Activated CD4-positive, alpha-beta T cell treated with anti-CD3 and anti-CD28 coated beads, Interleukin-2, amount 50 U/mL, for 16 hours (primary cell): ENCODE results near the gene PARD3.
"Not testable (repeated sequence)": the region's sequence is repeated elsewhere in the genome, so short reads cannot be mapped to it uniquely, and the experiment has no call there.

Experiments used
- DNase-seq: peaks from one replicate; pipeline ENCODE4 v3.0.0-alpha.2; 2020

PARD3 gene

GRCh38 chr10:34358729-34359434 is 456.2 kb downstream of the PARD3 start:
- DNase-seq, result no peak

- DNase-seq, result no peak
Measured at GRCh38 chr10:34356463-34356862, 458.6 kb downstream of the PARD3 start.

GRCh38 chr10:34353530-34353929 is 461.6 kb downstream of the PARD3 start:
- DNase-seq, result not testable (repeated sequence)

- not testable (repeated sequence) for DNase-seq
Measured at GRCh38 chr10:34352599-34353204, 462.4 kb downstream of the PARD3 start.

GRCh38 chr10:34351161-34351560 is 463.9 kb downstream of the PARD3 start:
- DNase-seq, result no peak

GRCh38 chr10:34348917-34349485 is 466.1 kb downstream of the PARD3 start:
- no peak for DNase-seq

GRCh38 chr10:34348021-34348420 is 467.1 kb downstream of the PARD3 start:
- no peak for DNase-seq

GRCh38 chr10:34347131-34347530 is 468.0 kb downstream of the PARD3 start:
- no peak for DNase-seq

GRCh38 chr10:34346516-34347100 is 468.5 kb downstream of the PARD3 start:
- DNase-seq, result no peak

- DNase-seq, result no peak
Measured at GRCh38 chr10:34345383-34345782, 469.7 kb downstream of the PARD3 start.

GRCh38 chr10:34343764-34344163 is 471.3 kb downstream of the PARD3 start:
- DNase-seq, result no peak

GRCh38 chr10:34341473-34341872 is 473.6 kb downstream of the PARD3 start:
- DNase-seq, result no peak

- DNase-seq, result no peak
Measured at GRCh38 chr10:34340934-34341333, 474.2 kb downstream of the PARD3 start.

- DNase-seq, result no peak
Measured at GRCh38 chr10:34339816-34340553, 475.1 kb downstream of the PARD3 start.

GRCh38 chr10:34337917-34338316 is 477.2 kb downstream of the PARD3 start:
- DNase-seq, result no peak

- no peak for DNase-seq
Measured at GRCh38 chr10:34335960-34336690, 479.0 kb downstream of the PARD3 start.

- no peak for DNase-seq
Measured at GRCh38 chr10:34334908-34335307, 480.2 kb downstream of the PARD3 start.

GRCh38 chr10:34333513-34333912 is 481.6 kb downstream of the PARD3 start:
- no peak for DNase-seq

GRCh38 chr10:34327184-34327583 is 487.9 kb downstream of the PARD3 start:
- no peak for DNase-seq

- DNase-seq, result no peak
Measured at GRCh38 chr10:34323192-34323591, 491.9 kb downstream of the PARD3 start.

GRCh38 chr10:34320265-34320664 is 494.8 kb downstream of the PARD3 start:
- no peak for DNase-seq

GRCh38 chr10:34319197-34319846 is 495.8 kb downstream of the PARD3 start:
- no peak for DNase-seq
